Common myeloid progenitor, CD34-positive (primary cell): ENCODE results near the gene MAD2L2. TPM values are rescaled to one million over a fixed set of nuclear protein-coding genes. Genes with fewer than 3 reads are reported as not detected.

Source experiments
- CTCF ChIA-PET: fragments of 350-600 bp; sonication (Branson Sonifier 250); formaldehyde crosslinking; loops from one replicate; lab custom pipeline; 2021; ENCODE audit warnings: antibody characterized with exemption; lab: Charles Lee
- POLR2A ChIA-PET: fragments of 350-600 bp; sonication (Branson Sonifier 250); formaldehyde crosslinking; loops from one replicate; lab custom pipeline; 2021; ENCODE audit warnings: antibody characterized with exemption; lab: Charles Lee
- DNase-seq, 3 donors: peaks; one replicate each; pipeline versions ENCODE4 v3.0.0 to v3.0.0-alpha.2; 2013
- H3K27ac ChIP-seq, 2 experiments: 1 replicate in 1 of 2; 2 replicates in 1 of 2; pipeline ENCODE4 v1.7.0; 2013; ENCODE audit warnings: inconsistent platforms in 2 of 2, low read length in 2 of 2, mild to moderate bottlenecking in 2 of 2, low read depth in 1 of 2, moderate library complexity in 1 of 2; ENCODE audit not compliant: severe bottlenecking in 2 of 2, insufficient read depth in 1 of 2, poor library complexity in 1 of 2
- H3K27me3 ChIP-seq, 5 experiments: replicated peaks in 2 of 5; 1 replicate in 3 of 5; 2 replicates in 2 of 5; pipeline versions ENCODE4 v1.6.1 to v1.7.0; 2013; ENCODE audit warnings: low read length in 4 of 5, mild to moderate bottlenecking in 2 of 5, moderate library complexity in 2 of 5, inconsistent platforms in 1 of 5; ENCODE audit not compliant: insufficient read depth in 5 of 5, control insufficient read depth in 4 of 5
- H3K36me3 ChIP-seq, 4 experiments: 1 replicate in 2 of 4; 2 replicates in 2 of 4; pipeline versions ENCODE4 v1.6.1 to v1.7.0; 2013; ENCODE audit warnings: low read length in 3 of 4, control low read depth in 1 of 4, mild to moderate bottlenecking in 1 of 4; ENCODE audit not compliant: control insufficient read depth in 4 of 4, insufficient read depth in 4 of 4
- H3K4me1 ChIP-seq, 4 experiments: 1 replicate in 3 of 4; 2 replicates in 1 of 4; pipeline versions ENCODE4 v1.6.1 to v1.7.1; 2013; ENCODE audit warnings: low read length in 3 of 4, mild to moderate bottlenecking in 3 of 4, control low read depth in 1 of 4, inconsistent platforms in 1 of 4, moderate library complexity in 1 of 4; ENCODE audit not compliant: control insufficient read depth in 4 of 4, insufficient read depth in 4 of 4; ENCODE audit errors: control extremely low read depth in 1 of 4
- H3K4me3 ChIP-seq, 7 experiments: 1 replicate in 4 of 7; 2 replicates in 3 of 7; pipeline versions ENCODE4 v1.5.1 to v1.7.0; 2013; ENCODE audit warnings: mild to moderate bottlenecking in 7 of 7, low read length in 6 of 7, moderate library complexity in 6 of 7, inconsistent platforms in 2 of 7, low read depth in 2 of 7, control low read depth in 1 of 7; ENCODE audit not compliant: insufficient read depth in 4 of 7, control insufficient read depth in 1 of 7; ENCODE audit errors: extremely low read depth in 1 of 7
- H3K9me3 ChIP-seq, 5 experiments: 1 replicate in 4 of 5; 2 replicates in 1 of 5; pipeline versions ENCODE4 v1.6.1 to v1.7.1; 2013; ENCODE audit warnings: low read length in 4 of 5, mild to moderate bottlenecking in 2 of 5, inconsistent platforms in 1 of 5, low read depth in 1 of 5, moderate library complexity in 1 of 5; ENCODE audit not compliant: control insufficient read depth in 4 of 5, insufficient read depth in 2 of 5; ENCODE audit errors: control extremely low read depth in 1 of 5
- WGBS: methylation state at CpG from one replicate; pipeline ENCODE4 v1.1.5; 2013; ENCODE audit not compliant: insufficient coverage; 5-methylcytosine and 5-hydroxymethylcytosine counted together
- polyA plus RNA-seq: library from polyadenylated mRNA; unstranded; fragments of 120-200 nt; gene quantifications from one replicate; pipeline ENCODE4 v1.2.1, GENCODE V29; 2013

Gene MAD2L2
- polyA plus RNA-seq = 26.5 TPM

DNA sequence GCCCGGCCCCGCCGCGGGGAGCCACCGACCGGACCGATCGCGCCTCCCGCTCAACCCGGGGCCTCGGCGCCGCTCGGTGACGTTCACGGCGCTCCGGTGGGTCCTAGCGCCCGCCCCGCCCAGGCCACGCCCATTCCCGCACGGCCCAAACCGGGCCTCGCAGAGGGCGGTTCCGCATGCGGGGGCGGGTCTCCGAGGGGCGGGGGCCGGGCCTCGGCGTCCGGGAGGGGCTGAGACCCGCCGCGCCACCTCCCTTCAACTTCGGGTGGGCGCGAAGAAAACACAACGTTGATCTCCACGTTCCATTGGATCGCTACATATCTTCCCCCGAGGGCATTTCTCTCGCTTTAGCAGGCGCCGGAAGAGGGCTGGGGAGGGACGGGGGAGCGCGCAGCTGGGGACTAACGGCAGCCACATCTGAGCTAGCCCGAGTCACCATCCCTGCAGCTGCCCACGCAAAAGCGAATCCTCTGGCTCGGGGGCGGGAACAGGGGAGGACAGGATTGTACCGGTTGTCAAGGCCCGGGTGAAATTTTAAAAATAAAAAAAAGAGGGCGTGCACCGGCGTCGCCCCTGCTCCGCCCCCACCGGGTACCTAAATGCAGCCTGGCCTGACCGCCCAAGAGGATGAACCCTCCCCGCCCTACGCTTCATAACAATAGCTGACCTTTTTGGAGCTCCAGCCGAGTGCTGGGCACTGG is at the start of gene MAD2L2:
TSS of gene MAD2L2 (minus strand) at position 78 of the 701 bp plus-strand sequence. CDS start 547 bp downstream, outside the sequence.
- Histone ChIP-seq H3K9me3 (no peaks in the 10 kb centered on the region), H3K36me3 (peaks cover 0 to 10% (median 7%) of the 10 kb centered on the region in 4 experiments), H3K4me3 (peak within 1 kb of the TSS; percentile 49 to 92 (median 87)), H3K4me1 (peaks cover 3 to 22% (median 17%) of the 10 kb centered on the region in 4 experiments), H3K27ac (peak within 1 kb of the TSS in 1 of 2 experiments; percentile 71), H3K27me3 (peaks cover 0 to 6% (median 0%) of the 10 kb centered on the region in 5 experiments)
- ChIA-PET POLR2A (interaction anchor here (0.7 kb wide), 1 partner anchor 117 kb away, joined by 3 read pairs; no protein-coding TSS in a partner anchor), CTCF (interaction anchor here (1.0 to 3.0 kb wide), 10 partner anchors 9 to 122 kb away, joined by 3 to 12 read pairs (median 4); partner anchors contain the start of gene FBXO6)
- DNase-seq = peak; percentile 78 to 90 (median 88)
- WGBS = under 1% methylated on average over 70 of the region's 71 CpGs

DNA sequence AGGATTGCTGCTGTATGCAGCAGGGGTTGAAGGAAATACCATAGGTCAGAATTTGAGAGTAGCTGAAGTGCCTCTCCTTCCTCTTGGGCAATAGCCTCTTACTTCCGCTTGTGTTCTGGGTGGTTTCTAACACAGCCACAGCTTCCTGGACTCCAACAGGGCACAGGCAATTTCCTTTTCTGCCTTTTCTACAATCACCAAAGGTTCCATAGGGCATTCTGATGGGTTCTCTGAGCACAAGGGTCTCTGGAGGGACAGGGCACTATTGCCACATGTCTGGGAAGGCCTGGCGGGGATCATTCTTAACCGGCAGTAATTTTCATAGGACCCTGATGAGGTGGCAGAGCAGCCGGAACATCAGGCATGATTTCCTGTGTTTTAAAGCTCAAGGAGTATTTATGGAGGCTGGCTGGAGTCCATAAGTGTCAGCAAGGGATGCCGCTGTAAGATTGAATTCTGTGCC is 49.5 kb upstream of the MAD2L2 start:
- Histone ChIP-seq H3K27me3 (no peaks in the 10 kb centered on the region), H3K4me3 (peak overlapping the region in 5 of 7 experiments; percentile 14 to 58 (median 52)), H3K36me3 (no peaks in the 10 kb centered on the region), H3K4me1 (peaks cover 12 to 57% (median 40%) of the 10 kb centered on the region in 4 experiments), H3K27ac (no peak overlapping the region), H3K9me3 (no peaks in the 10 kb centered on the region)
- 2% methylated on average over 5 of the region's 5 CpGs for WGBS
- CTCF ChIA-PET = interaction anchor here (0.6 to 1.7 kb wide), 4 partner anchors 10 to 35 kb away, joined by 3 to 5 read pairs (median 4); no protein-coding TSS in a partner anchor
- POLR2A ChIA-PET = no interaction called here
- DNase-seq = peak; percentile 81 to 93 (median 90)

DNA sequence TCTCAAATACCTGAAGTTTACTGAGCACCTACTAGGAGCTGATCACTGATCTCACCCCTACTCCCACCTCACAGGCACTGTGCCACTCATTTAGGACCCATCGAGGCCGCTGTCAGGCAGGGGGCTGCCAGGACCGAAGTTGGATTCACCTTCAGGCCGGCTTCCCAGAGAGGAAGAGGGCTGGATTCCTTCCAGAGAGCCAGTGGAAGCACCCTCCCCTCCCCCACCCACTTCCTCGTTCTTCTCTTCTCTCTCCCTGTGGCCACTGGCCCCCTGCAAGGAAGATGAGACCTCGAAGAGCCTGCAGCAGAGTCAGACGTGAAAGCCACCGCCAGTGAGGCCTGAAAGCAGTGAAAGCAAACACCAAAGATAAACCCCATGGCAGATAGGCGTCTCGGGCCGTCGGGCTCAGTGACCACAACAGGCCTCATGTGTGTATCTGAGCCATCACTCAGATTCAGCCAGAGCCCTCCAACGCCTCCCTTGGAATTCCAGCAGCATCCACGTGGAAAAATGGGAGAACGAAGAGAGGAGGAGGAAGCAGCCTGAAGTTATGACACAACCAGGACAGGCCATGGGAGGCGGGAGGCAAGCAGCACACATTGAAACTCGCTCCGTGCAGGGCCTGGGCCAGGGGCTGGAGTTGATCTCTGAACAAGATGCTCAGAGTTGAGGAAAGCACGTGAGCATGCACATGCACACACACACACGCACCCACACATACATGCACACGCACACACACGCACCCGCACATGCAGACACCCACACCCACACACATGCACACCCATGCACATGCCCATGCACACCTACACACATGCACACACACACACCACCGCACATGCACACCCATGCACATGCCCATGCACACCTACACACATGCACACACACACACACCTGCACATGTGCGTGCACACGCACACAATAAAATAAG is 48.8 kb upstream of the MAD2L2 start:
- peak in 2 of 3 donors; percentile 25 to 28 for DNase-seq
- CTCF ChIA-PET = interaction anchor here (0.6 to 1.7 kb wide), 5 partner anchors 9 to 34 kb away, joined by 3 to 5 read pairs (median 4); no protein-coding TSS in a partner anchor
- Histone ChIP-seq H3K27me3 (no peaks in the 10 kb centered on the region), H3K4me3 (peak overlapping the region in 3 of 7 experiments; percentile 17 to 58 (median 22)), H3K4me1 (peaks cover 12 to 61% (median 41%) of the 10 kb centered on the region in 4 experiments), H3K9me3 (no peaks in the 10 kb centered on the region), H3K27ac (no peak overlapping the region), H3K36me3 (no peaks in the 10 kb centered on the region)
- POLR2A ChIA-PET = interaction anchor here (0.6 kb wide), 1 partner anchor 447 kb away, joined by 3 read pairs; no protein-coding TSS in a partner anchor
- WGBS = 29% methylated on average over 19 of the region's 26 CpGs

DNA sequence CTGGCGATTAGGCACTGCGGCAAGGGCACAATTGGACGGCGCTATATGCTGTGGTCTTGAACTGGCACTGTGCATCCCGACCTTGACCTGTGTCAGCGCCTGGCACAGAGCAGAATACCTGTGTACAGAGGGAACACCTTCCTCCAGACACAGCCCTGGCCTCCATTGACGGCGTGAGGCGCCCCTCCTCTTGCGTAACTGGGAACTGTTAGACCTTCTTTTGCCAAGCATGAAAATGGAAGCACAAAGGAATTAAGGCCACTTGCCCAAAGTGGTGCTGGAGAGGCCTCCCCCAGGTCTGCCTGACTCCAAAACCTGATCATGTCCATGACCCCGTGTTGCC is 48.2 kb upstream of the MAD2L2 start:
- Histone ChIP-seq H3K4me3 (no peak overlapping the region), H3K9me3 (no peaks in the 10 kb centered on the region), H3K27ac (no peak overlapping the region), H3K27me3 (no peaks in the 10 kb centered on the region), H3K36me3 (no peaks in the 10 kb centered on the region), H3K4me1 (peaks cover 12 to 68% (median 41%) of the 10 kb centered on the region in 4 experiments)
- DNase-seq = no peak
- POLR2A ChIA-PET = interaction anchor here (0.6 kb wide), 1 partner anchor 447 kb away, joined by 3 read pairs; no protein-coding TSS in a partner anchor
- CTCF ChIA-PET = interaction anchor here (1.2 kb wide), 1 partner anchor 9 kb away, joined by 5 read pairs; no protein-coding TSS in a partner anchor
- 95% methylated on average over 10 of the region's 11 CpGs for WGBS

DNA sequence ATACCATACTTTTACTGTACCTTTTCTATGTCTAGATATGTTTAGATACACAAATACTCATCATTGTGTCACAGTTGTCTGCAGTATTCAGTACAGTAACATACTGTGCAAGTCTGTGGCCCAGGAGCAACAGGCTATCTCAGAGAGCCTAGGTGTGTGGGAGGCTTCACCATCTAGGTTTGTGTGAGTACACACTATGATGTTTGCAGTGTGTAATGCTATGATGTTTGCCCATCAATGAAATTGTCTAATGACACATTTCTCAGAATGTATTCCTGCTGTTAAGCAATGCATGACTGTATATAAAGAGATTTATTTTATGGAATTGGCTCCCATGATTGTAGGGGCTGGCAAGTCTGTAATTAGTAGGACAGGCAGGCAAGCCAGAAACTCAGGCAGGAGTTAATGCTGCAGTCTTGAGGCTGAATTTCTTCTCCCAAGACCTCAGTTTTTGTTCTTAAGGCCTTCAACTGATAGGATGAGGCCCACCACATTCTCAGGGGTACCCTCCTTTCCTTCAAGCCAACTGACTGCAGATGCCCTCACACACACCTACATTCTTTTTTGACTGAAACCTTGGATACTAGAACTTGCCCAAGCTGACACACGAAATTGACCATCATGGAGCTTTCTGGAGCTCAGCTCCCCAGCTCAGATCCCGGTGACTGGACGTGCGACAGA is 47.3 kb upstream of the MAD2L2 start:
- Histone ChIP-seq H3K4me1 (peaks cover 12 to 70% (median 41%) of the 10 kb centered on the region in 4 experiments), H3K27me3 (no peaks in the 10 kb centered on the region), H3K9me3 (no peaks in the 10 kb centered on the region), H3K27ac (no peak overlapping the region), H3K4me3 (no peak overlapping the region), H3K36me3 (no peaks in the 10 kb centered on the region)
- 100% methylated on average over 4 of the region's 4 CpGs for WGBS
- POLR2A ChIA-PET = no interaction called here
- DNase-seq = no peak
- CTCF ChIA-PET = interaction anchor here (1.2 kb wide), 1 partner anchor 8 kb away, joined by 5 read pairs; no protein-coding TSS in a partner anchor

DNA sequence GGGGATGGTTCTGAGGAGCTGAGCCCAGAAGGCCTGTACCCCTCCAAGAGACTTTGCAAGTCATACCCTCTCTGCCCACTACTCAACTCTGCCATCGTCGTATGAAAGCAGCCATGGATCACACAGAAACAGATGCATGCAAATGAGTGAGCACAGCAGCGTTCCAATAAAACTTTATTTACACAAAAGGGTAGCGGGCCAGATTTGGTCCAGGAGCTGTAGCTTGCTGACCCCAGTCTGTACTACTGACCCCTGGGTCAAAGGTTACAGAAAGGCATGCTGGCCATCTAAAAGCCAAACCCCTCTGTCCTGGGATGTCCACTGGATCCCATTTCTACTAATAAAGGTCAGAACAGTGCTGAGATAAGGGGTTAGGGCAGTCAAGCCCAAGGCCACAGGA is 46.2 kb upstream of the MAD2L2 start:
- CTCF ChIA-PET = interaction anchor here (0.8 to 1.2 kb wide), 2 partner anchors 17 to 77 kb away, joined by 3 read pairs; no protein-coding TSS in a partner anchor
- Histone ChIP-seq H3K27ac (no peak overlapping the region), H3K4me3 (no peak overlapping the region), H3K4me1 (peaks cover 12 to 64% (median 35%) of the 10 kb centered on the region in 4 experiments), H3K27me3 (no peaks in the 10 kb centered on the region), H3K36me3 (no peaks in the 10 kb centered on the region), H3K9me3 (no peaks in the 10 kb centered on the region)
- DNase-seq = no peak
- POLR2A ChIA-PET = no interaction called here
- 94% methylated on average over 2 of the region's 4 CpGs for WGBS
